ENCODE measurements around the gene MUC5B.

The MUC5B gene

GRCh38 chr11:1224111-1224490, 1.2 kb downstream of the MUC5B start:
- DNase-seq, result no peak

- DNase-seq, result no peak
Measured at GRCh38 chr11:1224491-1225385, 1.9 kb downstream of the MUC5B start.

- DNase-seq, result no peak
Measured at GRCh38 chr11:1225386-1226225, 2.7 kb downstream of the MUC5B start.

GRCh38 chr11:1226226-1226985, 3.5 kb downstream of the MUC5B start:
- DNase-seq, result no peak

DNA sequence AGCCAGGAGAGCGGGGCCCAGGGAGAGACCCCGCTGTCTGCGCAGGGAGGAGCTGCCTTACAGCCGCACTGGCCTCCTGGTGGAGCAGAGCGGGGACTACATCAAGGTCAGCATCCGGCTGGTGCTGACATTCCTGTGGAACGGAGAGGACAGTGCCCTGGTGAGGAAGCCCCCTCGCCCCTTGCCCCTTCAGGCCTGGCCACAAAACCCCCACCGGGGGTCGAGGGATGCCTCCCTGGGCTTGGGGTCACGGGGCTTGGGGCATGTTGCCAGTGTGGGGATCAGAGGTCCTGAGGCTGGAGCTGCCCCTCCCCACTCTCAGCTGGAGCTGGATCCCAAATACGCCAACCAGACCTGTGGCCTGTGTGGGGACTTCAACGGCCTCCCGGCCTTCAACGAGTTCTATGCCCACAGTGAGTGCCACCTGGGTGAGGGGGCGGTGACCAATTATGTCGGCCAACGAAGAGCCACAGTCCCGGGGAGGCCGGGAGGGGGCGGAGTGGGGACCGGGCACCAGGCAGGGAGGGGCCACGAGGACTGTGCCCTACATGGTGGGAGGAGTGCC, 4.2 kb downstream of the MUC5B start:
- no peak for DNase-seq

- no peak for DNase-seq
Measured at GRCh38 chr11:1227551-1228100, 4.8 kb downstream of the MUC5B start.

GRCh38 chr11:1228101-1228821, 5.4 kb downstream of the MUC5B start:
- no peak for DNase-seq

DNA sequence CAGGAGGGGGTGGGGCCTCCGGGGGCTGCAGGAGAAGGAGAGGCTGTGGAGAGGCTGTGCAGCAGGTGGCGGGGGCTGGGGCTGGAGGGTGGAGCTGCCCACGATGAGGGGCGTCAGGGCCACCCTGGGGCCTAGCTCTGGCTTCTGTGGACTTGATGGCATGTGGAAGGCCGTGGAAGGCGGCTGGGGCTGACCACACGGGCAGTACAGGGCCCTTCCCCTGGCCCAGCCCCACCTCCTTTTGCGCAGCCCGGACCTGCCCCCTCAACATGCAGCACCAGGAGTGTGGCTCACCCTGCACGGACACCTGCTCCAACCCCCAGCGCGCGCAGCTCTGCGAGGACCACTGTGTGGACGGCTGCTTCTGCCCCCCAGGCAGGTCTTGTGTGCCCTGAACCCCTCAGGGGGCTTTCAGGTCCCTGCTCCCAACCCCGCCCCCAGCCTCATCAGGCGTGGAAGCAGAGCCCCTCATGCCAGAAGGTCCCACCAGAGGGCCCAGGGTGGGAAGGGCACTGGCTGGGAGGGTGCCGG, 6.1 kb downstream of the MUC5B start:
- DNase-seq, result no peak

GRCh38 chr11:1229471-1230120, 6.7 kb downstream of the MUC5B start:
- DNase-seq, result no peak

GRCh38 chr11:1230121-1230455, 7.2 kb downstream of the MUC5B start:
- no peak for DNase-seq

DNA sequence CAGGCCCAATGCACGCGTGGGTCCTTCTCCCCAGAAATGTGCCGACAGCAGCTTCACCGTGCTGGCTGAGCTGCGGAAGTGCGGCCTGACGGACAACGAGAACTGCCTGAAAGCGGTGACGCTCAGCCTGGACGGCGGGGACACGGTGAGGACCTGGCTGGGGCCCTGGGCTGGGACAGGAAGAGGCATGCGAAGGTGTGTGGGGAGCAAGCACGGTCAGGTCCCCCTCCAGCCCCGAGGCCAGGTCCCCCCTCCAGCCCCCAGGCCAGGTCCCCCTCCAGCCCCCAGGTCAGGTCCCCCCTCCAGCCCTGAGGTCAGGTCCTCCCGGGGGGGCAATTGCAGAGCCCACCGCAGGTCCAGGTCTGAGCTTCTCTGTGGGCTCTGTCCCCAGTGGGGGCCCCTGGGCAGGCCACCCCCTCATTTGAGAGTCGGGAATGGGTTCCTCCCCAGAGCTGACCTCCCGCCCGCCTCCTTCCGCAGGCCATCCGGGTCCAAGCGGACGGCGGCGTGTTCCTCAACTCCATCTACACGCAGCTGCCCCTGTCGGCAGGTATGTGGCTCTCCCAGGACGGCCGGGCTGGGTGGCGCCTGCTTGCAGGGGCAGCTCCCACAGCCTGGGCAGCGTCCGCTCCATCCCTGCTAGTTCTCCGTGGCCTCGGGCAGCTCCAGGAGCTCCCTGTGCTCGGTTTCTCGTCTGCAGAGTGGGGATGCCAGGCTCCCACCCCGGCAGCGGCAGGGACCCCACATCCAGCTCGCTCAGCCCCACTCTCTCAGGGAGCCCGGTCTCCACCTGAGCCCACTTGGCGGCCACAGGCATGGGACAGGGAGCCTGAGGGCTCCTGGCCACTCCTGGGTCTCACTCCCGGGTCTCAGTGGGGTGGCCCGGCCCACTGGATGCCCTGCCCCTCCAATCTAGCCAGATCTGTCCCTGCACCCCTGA, 7.9 kb downstream of the MUC5B start:
- no peak for DNase-seq

- DNase-seq, result no peak
Measured at GRCh38 chr11:1231396-1232020, 8.6 kb downstream of the MUC5B start.

DNA sequence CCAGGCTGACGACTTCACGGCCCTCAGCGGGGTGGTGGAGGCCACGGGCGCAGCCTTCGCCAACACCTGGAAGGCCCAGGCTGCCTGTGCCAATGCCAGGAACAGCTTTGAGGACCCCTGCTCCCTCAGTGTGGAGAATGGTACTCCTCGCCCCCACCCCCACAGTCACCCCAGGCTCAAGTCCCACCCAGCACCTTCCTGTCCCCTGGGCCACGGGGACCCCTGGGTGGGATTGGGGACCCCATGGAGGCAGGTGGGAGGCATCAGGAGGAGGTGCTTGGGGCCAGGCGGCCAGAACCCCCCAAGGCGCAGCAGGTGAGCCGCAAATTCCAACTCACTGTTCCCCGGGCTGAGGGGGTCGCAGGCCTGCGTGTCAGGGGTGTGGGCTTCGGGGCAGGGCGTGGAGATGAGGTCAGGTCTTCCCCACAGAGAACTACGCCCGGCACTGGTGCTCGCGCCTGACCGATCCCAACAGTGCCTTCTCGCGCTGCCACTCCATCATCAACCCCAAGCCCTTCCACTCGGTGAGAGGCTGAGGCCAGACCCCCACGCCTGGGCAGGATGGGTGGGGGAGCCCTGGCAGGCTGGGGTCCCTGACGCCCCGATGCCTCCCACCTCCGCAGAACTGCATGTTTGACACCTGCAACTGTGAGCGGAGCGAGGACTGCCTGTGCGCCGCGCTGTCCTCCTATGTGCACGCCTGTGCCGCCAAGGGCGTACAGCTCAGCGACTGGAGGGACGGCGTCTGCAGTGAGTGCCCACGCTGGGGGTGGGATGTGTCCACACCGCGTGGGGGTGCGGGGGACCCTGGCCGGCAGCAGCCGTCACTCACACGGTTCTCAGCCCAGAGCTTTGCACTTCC, 9.4 kb downstream of the MUC5B start:
- no peak for DNase-seq

GRCh38 chr11:1232883-1233321, 10.0 kb downstream of the MUC5B start:
- DNase-seq, result no peak

GRCh38 chr11:1233351-1234053, 10.6 kb downstream of the MUC5B start:
- DNase-seq, result no peak

GRCh38 chr11:1234054-1234720, 11.3 kb downstream of the MUC5B start:
- no peak for DNase-seq

DNA sequence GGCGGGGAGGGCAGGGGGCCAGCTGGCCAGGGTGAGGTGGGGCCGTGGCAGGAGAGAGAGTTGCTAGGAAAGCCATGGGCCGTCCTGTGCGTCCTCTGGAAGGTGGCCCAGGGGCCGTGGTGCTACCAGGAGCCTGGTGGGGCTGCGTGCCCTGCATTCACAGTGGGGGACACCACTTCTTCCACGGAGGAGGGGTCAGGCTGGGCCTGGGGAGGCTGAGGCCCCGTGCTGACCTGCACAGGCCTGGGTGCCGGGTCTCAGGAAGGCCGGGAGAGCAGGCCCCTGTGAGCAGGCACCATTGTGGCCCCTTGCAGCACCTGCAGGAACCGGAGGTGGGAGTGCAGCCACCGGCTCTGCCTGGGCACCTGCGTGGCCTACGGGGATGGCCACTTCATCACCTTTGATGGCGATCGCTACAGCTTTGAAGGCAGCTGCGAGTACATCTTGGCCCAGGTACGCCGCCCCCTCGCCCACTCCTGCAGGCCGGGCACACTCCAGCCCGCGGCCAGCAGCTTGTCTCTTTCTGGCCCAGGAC, 12.0 kb downstream of the MUC5B start:
- DNase-seq, result no peak
